OCI-LY3 (cell line): ENCODE measurements around the gene GNA12.
"Not testable (repeated sequence)": the region's sequence is repeated elsewhere in the genome, so short reads cannot be mapped to it uniquely, and the experiment has no call there.

ENCODE experiments used
- H2AFZ ChIP-seq: fragments of 200-600, 300-600 bp; shearing (Covaris generic); 2 replicates; pipeline ENCODE4 v1.6.0; 2014; ENCODE audit warnings: antibody characterized with exemption, low read depth, low read length
- H3K27ac ChIP-seq: fragments of 200-600, 300-600 bp; sonication (generic); 2 replicates; pipeline ENCODE4 v1.5.1; 2014; ENCODE audit warnings: mild to moderate bottlenecking, low read length, moderate library complexity, mixed read lengths
- H3K27me3 ChIP-seq: fragments of 200-600, 300-600 bp; sonication (generic); 2 replicates; pipeline ENCODE4 v1.6.1; 2014; ENCODE audit warnings: low read depth, low read length, mixed read lengths
- H3K36me3 ChIP-seq: fragments of 200-600, 300-600 bp; sonication (generic); replicated peaks from 2 replicates; pipeline ENCODE3; 2014; ENCODE audit warnings: low read depth, low read length, mixed read lengths
- H3K4me1 ChIP-seq: fragments of 300-600, 200-600 bp; sonication (generic); 2 replicates; pipeline ENCODE4 v1.6.1; 2014; ENCODE audit warnings: low read length, mixed read lengths
- H3K4me2 ChIP-seq: fragments of 200-600, 300-600 bp; sonication (generic); 2 replicates; pipeline ENCODE4 v1.6.1; 2014; ENCODE audit warnings: low read length, mixed read lengths
- H3K4me3 ChIP-seq: fragments of 300-600, 200-600 bp; sonication (generic); 2 replicates; pipeline ENCODE4 v1.5.1; 2014; ENCODE audit warnings: antibody characterized with exemption, mild to moderate bottlenecking, low read length, moderate library complexity
- H3K79me2 ChIP-seq: fragments of 300-600, 200-600 bp; shearing (Covaris generic); 2 replicates; pipeline ENCODE4 v1.6.1; 2014; ENCODE audit warnings: mild to moderate bottlenecking, low read length, mixed read lengths
- H3K9ac ChIP-seq: fragments of 300-600, 200-600 bp; shearing (Covaris generic); 2 replicates; pipeline ENCODE4 v1.6.0; 2014; ENCODE audit warnings: mild to moderate bottlenecking, low read length, moderate library complexity
- H3K9me3 ChIP-seq: fragments of 200-600, 300-600 bp; shearing (Covaris generic); 2 replicates; pipeline ENCODE4 v1.6.1; 2014; ENCODE audit warnings: low read length, mixed read lengths; ENCODE audit not compliant: insufficient read depth
- H4K20me1 ChIP-seq: fragments of 200-600, 300-600 bp; sonication (generic); 2 replicates; pipeline ENCODE4 v1.6.1; 2016; ENCODE audit warnings: low read length, mixed read lengths; ENCODE audit not compliant: insufficient read depth
- EZH2phosphoT487 ChIP-seq: fragments of 200-600 bp; shearing (Covaris generic); IDR thresholded peaks from 2 replicates; pipeline ENCODE4 v1.6.1; 2018; ENCODE audit warnings: antibody characterized with exemption, mixed run types, low read depth
- TF ChIP-seq, protein P1 (sequence below): fragments of 200-600, 300-600 bp; sonication (generic); IDR thresholded peaks from 2 replicates; pipeline ENCODE4 v1.5.1; 2014; ENCODE audit warnings: antibody characterized with exemption, low read length, low read depth

GNA12 gene

GRCh38 chr7:2680256-2680655 is 163.9 kb downstream of the GNA12 start:
- no peak overlapping the region for H3K9ac ChIP-seq
- no peak overlapping the region for H3K27ac ChIP-seq
- no peaks in the 10 kb centered on the region for H3K36me3 ChIP-seq
- H3K27me3 ChIP-seq: peaks cover 20% of the 10 kb centered on the region
- H2AFZ ChIP-seq: no peak overlapping the region
- TF ChIP-seq, protein P1, sequence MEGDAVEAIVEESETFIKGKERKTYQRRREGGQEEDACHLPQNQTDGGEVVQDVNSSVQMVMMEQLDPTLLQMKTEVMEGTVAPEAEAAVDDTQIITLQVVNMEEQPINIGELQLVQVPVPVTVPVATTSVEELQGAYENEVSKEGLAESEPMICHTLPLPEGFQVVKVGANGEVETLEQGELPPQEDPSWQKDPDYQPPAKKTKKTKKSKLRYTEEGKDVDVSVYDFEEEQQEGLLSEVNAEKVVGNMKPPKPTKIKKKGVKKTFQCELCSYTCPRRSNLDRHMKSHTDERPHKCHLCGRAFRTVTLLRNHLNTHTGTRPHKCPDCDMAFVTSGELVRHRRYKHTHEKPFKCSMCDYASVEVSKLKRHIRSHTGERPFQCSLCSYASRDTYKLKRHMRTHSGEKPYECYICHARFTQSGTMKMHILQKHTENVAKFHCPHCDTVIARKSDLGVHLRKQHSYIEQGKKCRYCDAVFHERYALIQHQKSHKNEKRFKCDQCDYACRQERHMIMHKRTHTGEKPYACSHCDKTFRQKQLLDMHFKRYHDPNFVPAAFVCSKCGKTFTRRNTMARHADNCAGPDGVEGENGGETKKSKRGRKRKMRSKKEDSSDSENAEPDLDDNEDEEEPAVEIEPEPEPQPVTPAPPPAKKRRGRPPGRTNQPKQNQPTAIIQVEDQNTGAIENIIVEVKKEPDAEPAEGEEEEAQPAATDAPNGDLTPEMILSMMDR: no peak
- no peak for TF ChIP-seq EZH2phosphoT487
- no peaks in the 10 kb centered on the region for H4K20me1 ChIP-seq
- no peak overlapping the region for H3K4me2 ChIP-seq
- no peak overlapping the region for H3K4me3 ChIP-seq
- no peaks in the 10 kb centered on the region for H3K79me2 ChIP-seq
- no peaks in the 10 kb centered on the region for H3K4me1 ChIP-seq
- no peaks in the 10 kb centered on the region for H3K9me3 ChIP-seq

GRCh38 chr7:2679135-2680127 is 164.7 kb downstream of the GNA12 start:
- H3K27me3 ChIP-seq: peaks cover 20% of the 10 kb centered on the region
- H4K20me1 ChIP-seq, H3K4me3 ChIP-seq, H2AFZ ChIP-seq, H3K9ac ChIP-seq, H3K9me3 ChIP-seq, H3K4me1 ChIP-seq, H3K36me3 ChIP-seq, H3K4me2 ChIP-seq, H3K79me2 ChIP-seq, H3K27ac ChIP-seq: not testable (repeated sequence)

DNA sequence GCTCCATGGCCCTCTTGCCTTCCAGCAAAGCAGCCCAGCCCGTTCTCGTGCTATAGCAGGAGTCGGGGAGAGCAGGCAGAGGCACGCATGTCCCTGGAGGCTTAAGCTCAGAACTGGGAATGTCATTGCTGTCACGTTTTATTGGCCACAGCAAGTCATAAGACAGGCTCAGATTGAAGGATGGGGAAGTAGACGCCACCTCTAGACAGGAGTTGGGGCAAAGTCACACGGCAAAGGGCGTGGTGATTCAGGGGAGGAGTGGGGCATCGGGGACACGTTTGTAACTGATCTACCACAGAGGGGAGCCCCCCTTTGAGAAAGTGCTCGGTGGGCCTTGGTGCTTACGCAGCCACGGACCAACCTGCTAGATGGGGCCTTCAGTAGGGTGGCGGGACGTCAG is 165.7 kb downstream of the GNA12 start:
- not testable (repeated sequence) for H3K36me3 ChIP-seq, H3K79me2 ChIP-seq, H3K4me2 ChIP-seq, H2AFZ ChIP-seq, H3K4me3 ChIP-seq, H4K20me1 ChIP-seq, H3K9me3 ChIP-seq, H3K9ac ChIP-seq, H3K4me1 ChIP-seq, H3K27ac ChIP-seq
- H3K27me3 ChIP-seq: peaks cover 20% of the 10 kb centered on the region
